HG02798 (cell line): ENCODE data around the gene COX8A.

Experiments used
- ATAC-seq: cut with Tn5 transposase; IDR thresholded peaks from one replicate; pipeline ENCODE4 v1.9.1; 2021; ENCODE audit warnings: mild to moderate bottlenecking; ENCODE audit not compliant: unreplicated experiment, poor library complexity

Gene COX8A

GRCh38 chr11:64000740-64001483 lies 26.5 kb downstream of the COX8A start:
- ATAC-seq = no peak

- no peak for ATAC-seq
Observed at GRCh38 chr11:64001484-64002420, 27.3 kb downstream of the COX8A start.

DNA sequence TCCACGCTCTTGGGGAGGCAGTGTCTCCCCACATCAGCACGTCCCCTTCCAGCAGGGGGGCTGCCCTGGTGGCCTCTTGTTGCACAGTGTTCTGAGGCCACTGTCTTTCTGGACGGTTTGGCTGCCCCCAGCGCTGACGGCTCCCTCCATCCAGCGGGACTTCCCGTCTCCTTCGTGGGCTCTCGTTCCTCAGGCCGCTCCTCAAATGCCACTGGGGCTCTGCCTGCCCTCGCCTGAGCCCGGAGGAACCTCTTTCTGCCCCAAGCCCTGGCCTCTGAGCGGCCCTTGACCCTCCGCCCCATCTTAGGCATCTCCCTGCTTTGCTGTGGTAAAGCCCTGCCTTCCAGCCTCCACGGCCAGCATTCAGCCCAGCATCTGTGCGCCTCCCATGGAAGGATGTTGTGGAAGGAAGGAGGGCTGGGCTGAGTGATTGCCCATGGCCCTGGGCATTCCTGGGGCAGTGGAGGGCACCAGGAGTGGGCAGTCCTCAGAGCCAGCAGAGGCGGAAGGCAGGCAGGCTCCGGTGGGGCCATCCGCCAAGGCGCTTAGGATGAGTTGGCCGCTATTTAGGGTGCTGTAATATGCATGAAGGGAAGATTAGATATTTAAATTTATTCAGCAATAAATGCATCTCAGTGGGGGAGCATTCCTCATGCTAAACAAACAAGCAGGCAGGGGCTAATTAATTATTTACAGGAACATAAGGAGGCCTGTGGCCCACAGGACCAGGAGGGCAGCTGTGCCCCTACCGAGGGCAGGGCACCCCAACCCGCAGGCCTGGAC lies 29.6 kb downstream of the COX8A start:
- ATAC-seq = no peak

GRCh38 chr11:64004590-64004984 lies 30.2 kb downstream of the COX8A start:
- ATAC-seq = no peak

DNA sequence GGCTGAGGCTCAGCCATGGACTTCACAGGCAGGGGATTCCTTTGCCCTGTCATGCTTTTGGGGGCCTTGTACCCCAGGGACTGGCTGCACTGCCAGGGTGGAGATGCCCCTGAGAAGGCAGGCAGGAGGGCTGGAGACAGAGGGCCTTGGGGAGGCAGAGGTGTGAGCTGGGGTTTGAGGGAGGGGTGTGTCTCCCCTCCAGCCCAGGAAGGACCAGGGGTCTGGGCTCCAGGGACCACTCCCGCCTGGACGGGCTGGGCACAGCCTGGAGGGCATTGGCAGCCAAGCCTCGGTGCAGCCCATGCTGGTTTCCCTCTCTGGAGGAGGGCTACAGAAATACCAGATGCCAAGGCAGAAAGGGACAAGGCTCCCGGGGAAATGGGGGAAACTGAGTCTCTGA lies 31.3 kb downstream of the COX8A start:
- ATAC-seq = no peak

DNA sequence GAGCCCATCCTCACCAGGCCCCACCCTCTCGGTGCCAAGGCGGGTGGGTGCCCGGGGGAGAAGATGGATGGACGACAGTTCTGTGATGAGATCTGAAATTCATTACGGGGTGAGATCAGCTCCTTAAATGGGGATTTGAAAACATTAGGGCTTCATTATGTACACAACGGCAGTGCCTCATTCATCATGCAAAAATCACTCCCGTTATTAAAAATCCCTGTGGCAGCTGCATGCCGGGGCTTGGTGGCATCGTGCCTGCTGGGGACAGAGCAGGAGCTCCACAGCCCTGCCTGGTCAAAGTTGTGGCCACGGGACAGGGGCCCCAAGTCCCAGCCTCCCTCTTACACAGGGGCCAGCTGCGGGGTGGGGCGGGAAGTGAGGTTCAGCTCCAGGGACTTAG lies 32.0 kb downstream of the COX8A start:
- ATAC-seq = no peak

- no peak for ATAC-seq
Observed at GRCh38 chr11:64007160-64007628, 32.8 kb downstream of the COX8A start.

- no peak for ATAC-seq
Observed at GRCh38 chr11:64007629-64008282, 33.3 kb downstream of the COX8A start.

DNA sequence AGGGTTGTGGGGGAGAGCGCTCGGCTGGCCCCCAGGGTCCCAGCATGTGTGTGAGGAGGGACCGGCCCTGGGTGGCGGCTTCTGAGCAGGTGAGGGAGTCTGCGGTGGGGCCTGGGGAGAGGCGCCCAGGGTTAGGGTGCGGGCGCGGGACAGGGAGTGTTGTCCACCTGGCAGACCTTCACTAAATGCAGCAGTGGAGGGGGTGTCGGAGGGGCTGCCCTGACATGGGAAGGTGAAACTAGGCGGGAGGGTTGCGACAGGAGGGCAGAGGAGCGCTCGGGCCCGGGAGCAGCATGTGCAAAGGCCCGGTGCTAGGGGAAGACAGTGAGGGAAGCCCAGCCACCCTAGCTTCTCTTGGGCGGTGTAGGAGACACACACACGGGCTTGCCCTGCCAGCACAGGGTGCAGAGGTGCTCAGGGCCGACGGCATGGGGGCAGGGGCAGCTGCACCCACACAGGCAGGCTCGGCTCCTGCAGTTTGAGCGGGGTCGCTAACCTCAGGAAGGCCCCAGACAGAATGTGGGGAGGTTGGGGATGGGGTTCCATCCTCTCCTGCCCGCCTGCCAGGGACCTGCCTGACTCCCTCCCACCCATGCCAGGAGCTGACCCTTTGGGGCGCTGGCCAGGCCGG lies 34.0 kb downstream of the COX8A start:
- no peak for ATAC-seq

GRCh38 chr11:64008914-64009633 lies 34.7 kb downstream of the COX8A start:
- ATAC-seq = no peak

- ATAC-seq = no peak
Observed at GRCh38 chr11:64009710-64010109, 35.3 kb downstream of the COX8A start.

- ATAC-seq = no peak
Observed at GRCh38 chr11:64010783-64011182, 36.4 kb downstream of the COX8A start.

DNA sequence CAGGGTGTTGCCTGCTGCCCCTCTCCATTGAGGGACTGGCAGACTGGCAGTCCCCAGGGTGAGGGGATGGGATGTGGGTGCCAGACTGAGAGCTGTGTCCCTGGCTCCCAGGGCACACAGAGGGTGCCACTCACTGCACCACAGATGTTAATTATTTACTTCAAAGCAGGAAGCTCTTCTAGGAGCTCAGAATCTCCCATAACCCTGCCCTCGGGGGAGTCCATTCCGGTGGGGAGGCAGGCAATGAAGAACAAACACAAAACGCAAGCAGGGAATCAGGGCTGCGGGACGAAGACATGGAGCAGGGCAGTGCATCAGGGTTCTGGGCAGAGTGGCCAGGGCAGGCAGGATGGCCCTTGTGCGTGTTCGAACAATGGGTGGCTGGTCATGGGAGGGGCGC lies 37.0 kb downstream of the COX8A start:
- ATAC-seq = no peak

DNA sequence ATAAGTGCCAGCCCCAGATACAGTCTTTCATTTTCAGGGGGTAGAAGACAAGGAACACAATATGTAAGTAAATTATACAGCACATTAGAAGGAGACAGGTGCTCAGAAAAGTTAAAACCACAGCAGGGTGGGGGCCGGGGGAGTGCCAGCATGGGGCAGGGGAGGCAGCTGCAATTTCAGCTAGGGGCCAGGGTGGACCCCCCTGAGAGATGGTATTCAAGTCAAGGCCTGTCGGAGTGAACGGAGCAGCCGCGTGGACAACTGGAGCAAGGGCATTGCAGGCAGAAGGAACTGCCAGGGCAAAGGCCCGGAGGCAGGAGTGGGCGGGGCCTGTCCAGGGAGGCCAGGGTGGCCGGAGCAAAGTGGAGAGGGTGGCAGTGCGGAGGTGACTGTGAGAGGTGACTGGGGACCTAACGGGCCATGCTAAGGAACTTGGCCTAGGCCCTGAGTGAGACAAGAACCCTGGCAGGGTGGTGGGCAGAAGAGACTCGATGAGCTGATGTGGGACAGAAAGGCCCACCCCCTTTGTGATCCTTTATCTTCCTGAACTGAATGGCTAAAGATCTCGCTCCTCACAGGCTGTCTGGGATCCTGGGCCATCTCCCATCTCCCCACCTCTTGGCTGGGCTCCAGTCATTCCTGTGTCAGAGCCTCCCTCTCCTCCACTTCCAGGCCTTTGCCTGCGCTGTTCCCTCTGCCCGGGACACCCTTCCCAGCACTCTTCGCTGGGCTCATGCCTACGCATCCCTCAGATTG lies 38.9 kb downstream of the COX8A start:
- ATAC-seq = no peak

DNA sequence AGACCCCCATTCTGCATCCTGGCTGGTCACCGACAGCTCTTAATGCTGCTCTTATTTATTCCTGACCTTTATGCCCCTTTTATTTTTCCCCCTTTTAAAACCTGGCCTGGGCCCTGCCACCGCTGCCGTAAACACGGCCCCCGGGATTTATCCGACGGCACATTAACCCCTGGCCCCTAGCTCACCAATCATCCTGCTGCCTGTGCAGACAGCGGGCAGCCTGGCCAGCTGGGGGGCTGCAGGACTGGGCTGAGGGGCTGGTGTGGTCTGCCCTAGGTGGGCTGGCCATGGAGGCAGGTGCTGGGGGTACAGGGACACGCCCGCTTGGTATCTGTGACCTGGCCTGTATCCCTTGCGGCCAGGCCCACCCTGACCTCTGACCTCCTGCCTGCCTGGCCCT lies 39.9 kb downstream of the COX8A start:
- ATAC-seq = no peak

GRCh38 chr11:64015510-64015909 lies 41.1 kb downstream of the COX8A start:
- ATAC-seq = no peak

- no peak for ATAC-seq
Observed at GRCh38 chr11:64015935-64016845, 41.8 kb downstream of the COX8A start.

- ATAC-seq = no peak
Observed at GRCh38 chr11:64017945-64018224, 43.5 kb downstream of the COX8A start.
